Amniotic stem cell (primary cell): ENCODE results near the gene HBD.
"Not testable (repeated sequence)": the region's sequence is repeated elsewhere in the genome, so short reads cannot be mapped to it uniquely, and the experiment has no call there.

Experiments
- DNase-seq: peaks from one replicate; lab custom pipeline; 2025; lab: John Stamatoyannopoulos, UW

HBD gene

DNA sequence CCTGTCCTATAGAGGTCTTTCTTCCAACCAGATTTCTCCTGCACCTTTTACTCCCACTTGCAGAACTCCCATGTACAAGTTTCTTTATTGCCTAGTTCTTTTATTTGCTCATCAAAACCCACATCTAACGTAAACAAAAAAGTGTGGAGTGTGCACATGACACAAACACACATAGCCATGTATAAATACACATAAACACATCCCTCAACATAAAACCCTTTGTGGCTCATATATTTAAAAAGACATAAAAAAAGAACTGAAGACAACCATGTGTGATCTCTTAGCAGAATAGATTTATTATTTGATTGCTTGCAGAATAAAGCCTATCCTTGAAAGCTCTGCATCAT, 18.6 kb upstream of the HBD start:
- no peak for DNase-seq

- DNase-seq: no peak
Measured at GRCh38 chr11:5252192-5252918, 18.1 kb upstream of the HBD start.

- no peak for DNase-seq
Measured at GRCh38 chr11:5251746-5252145, 17.5 kb upstream of the HBD start.

DNA sequence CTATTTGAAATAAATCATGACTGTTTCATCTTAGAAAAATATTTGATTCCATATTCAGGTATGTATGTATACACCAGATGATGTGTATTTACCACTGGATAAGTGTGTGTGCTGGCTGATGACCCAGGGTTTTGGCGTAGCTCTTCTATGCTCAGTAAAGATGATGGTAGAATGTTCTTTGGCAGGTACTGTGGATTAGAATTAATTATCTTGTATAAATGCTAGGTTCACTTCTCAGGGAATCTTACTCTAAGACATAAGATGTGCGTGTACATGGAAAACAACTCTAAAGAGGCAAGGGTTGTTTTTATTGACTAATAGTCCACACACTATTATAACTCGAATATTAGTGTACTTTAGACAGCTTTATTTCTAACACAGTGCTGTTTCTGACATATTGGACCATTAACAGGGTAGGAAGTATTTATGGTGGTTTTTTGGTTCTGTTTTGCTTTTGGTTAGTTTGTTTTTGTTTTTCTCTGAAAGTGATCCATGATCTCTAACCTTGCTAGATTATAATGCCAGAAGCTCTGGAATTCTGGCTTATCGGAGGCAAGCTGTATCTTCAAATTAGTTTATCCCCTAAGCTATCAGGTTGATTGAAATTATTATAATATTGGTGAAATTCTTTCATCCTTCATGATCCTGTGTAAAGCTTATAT, 16.4 kb upstream of the HBD start:
- no peak for DNase-seq

DNA sequence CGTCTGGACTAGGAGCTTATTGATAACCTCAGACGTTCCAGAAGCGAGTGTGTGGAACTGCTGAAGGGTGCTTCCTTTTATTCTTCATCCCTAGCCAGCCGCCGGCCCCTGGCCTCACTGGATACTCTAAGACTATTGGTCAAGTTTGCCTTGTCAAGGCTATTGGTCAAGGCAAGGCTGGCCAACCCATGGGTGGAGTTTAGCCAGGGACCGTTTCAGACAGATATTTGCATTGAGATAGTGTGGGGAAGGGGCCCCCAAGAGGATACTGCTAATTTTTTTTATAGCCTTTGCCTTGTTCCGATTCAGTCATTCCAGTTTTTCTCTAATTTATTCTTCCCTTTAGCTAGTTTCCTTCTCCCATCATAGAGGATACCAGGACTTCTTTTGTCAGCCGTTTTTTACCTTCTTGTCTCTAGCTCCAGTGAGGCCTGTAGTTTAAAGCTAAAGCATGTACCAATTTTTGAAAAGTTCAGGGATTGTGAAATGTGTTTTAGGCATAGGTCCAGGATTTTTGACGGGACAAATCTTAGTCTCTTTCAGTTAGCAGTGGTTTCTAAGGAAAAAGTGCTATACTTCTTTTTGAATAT, 15.6 kb upstream of the HBD start, which contains the start of gene HBG1:
TSS of gene HBG1 (minus strand) at position 51 of the 590 bp plus-strand sequence. CDS start 53 bp downstream, outside the sequence.
- not testable (repeated sequence) for DNase-seq

GRCh38 chr11:5248498-5248897, 14.2 kb upstream of the HBD start:
- not testable (repeated sequence) for DNase-seq

GRCh38 chr11:5247472-5248192, 13.3 kb upstream of the HBD start:
- DNase-seq: no peak

DNA sequence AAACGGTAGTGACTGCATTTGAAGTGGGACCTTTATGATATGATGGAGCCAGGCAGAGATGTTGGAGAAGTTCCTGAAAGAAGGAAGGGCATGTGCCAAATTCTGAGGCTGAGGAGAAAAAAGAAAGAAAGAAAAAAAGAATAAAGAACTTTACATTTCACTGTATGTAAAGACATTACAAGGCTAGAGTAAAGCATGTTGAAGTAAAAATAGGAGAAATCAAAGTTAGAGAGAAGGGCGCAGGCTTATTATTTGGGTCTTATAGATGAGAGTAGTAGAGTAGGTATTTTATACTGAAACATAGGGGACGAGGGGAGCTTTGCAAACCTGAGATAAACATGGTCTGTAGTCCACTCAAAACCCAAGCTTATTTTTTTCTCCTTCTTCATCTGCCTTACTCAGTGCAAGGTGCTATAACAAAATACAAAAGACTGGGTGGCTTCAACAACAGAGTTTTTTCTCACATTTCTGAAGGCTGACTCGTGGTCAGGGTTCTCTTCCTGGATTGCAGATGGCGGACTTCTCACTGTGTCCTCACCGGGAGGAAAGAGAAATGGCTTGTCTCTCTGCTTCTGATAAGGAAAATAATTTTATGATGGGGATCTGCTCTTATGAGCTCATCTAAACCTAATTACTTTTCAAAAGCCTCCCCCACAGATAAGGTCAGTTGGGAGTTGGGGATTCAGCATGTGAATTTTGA, 12.6 kb upstream of the HBD start:
- no peak for DNase-seq

- no peak for DNase-seq
Measured at GRCh38 chr11:5245155-5245554, 10.9 kb upstream of the HBD start.

GRCh38 chr11:5243816-5244180, 9.5 kb upstream of the HBD start:
- DNase-seq: no peak

DNA sequence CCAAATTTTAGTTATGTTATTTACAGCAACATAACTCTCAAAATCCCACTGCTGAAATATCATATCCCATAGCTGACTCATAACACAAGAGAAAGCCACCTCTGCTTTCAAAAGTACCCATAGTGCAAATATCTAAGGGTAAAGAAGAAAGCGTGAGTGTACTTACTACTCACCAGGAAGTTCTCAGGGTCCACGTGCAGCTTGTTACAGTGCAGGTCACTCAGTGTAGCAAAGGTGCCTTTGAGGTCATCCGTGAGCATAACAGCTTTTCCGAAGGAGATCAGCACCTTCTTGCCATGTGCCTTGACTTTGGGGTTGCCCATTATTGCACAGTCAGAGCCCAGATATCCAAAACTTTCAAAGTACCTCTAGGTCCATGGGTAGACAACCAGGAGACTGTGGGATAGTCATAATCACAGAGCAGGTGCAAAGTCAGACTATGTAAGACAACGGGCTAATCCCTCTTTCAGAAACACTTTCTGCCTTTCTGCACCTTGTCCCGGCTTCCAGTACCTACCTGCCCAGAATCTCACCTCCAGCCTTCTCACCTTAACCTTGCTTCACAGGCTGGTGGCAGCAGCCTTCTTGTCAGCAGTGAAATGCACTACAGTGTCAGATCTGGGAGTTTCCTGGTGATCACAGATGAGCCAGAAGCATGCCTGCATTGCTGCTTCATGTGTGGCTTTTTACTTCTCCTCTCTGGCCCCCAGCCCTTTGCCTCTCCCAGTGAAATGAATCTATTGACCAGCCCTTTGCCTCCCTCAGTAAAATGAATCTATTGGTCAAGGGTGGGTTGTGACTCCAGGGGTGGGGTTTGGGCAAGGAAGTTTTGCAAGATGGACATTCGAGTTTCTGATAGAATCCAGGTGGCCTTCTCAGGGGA, 8.9 kb upstream of the HBD start:
- no peak for DNase-seq

GRCh38 chr11:5242208-5242607, 7.9 kb upstream of the HBD start:
- no peak for DNase-seq

- no peak for DNase-seq
Measured at GRCh38 chr11:5241458-5241857, 7.2 kb upstream of the HBD start.

GRCh38 chr11:5240458-5240857, 6.2 kb upstream of the HBD start:
- DNase-seq: no peak

- no peak for DNase-seq
Measured at GRCh38 chr11:5240056-5240455, 5.8 kb upstream of the HBD start.

DNA sequence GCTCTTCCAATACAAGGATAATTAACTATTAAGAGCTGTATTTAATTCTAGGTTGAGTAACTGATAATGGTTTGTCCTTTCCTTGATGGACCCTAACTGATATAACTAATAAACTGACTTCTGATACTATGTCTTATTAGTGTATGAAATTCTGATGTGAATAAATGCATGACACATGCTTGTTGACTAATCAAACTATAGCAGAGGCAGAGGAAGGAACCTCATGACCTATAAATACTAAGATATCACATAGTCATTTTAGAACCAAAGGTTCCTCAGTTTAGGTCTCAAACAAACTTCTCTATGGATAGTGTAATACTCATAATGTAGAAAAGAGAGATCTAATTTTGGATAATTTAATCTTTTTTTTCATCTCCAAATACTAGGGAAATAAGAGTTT, 4.8 kb upstream of the HBD start:
- DNase-seq: no peak

DNA sequence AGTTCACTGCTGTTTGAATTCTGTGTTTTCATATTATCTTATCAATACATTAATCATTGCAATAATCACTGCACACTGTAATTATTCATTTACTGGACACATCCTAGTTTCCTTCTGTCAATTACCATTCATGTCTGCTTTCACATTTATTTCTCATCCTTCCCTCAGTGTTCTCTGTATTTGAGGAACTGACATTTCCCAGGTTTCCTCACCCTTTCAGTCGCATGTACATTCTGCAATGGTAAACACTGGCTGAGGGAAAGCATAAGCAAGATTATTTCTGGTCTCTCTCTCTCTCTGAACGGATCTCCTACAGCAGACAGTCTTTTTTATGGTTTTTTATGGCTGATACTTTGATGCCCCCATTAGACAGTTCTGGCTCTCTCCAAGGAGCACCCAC, 4.2 kb upstream of the HBD start:
- DNase-seq: no peak

DNA sequence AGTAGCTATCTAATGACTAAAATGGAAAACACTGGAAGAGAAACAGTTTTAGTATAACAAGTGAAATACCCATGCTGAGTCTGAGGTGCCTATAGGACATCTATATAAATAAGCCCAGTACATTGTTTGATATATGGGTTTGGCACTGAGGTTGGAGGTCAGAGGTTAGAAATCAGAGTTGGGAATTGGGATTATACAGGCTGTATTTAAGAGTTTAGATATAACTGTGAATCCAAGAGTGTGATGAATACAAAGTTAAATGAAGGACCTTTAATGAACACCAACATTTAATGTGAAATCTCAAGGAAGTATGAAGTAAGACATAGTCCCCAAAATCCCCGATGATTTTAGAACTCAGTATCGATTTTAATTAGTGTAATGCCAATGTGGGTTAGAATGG, 3.1 kb upstream of the HBD start:
- DNase-seq: no peak

GRCh38 chr11:5235364-5236095, 1.2 kb upstream of the HBD start:
- DNase-seq: no peak

DNA sequence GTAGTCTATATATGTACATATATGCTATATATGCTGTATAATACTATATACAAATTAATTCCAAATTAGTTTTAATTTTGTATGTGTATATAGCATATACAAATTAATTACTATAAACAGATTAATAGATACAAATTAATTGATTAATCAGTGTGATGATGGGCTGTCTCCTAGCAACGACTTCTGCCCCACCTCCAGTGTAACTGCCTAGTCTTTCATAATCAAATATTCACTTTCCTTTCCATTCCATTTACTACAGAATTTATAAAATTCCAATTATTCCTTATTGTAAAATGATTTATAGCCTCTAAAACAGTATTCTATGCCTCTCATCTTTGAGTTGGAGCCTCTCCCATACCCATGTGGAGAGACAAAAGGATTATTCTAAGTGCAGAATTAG, 976 bp downstream of the HBD start:
- DNase-seq: no peak

DNA sequence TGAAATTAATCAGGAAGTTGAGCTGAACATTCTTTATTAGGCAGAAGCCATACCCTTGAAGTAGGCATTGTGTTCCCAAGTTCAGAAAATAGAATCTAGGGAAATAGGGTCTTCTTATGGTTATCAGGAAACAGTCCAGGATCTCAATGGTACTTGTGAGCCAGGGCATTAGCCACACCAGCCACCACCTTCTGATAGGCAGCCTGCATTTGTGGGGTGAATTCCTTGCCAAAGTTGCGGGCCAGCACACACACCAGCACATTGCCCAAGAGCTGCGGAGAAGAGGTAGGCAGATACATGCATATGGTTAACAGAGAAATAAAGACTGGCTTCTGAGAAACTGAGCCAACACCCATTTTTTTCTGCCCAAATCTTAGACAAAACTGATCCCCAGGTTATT, 1.5 kb downstream of the HBD start:
- DNase-seq: no peak
